DOHH2 (cell line): ENCODE data around the gene PPP5C.

ENCODE experiments used
- H3F3A ChIP-seq: fragments of 200-600 bp; sonication (generic), shearing (Covaris generic); 2 replicates; pipeline ENCODE4 v1.6.0; 2016; ENCODE audit warnings: antibody characterized with exemption, mild to moderate bottlenecking; ENCODE audit not compliant: control insufficient read depth, insufficient read depth
- H3K27ac ChIP-seq: fragments of 200-600 bp; sonication (generic); 2 replicates; pipeline ENCODE4 v1.5.1; 2014; ENCODE audit warnings: low read depth, mild to moderate bottlenecking, low read length, moderate library complexity
- H3K27me3 ChIP-seq: fragments of 200-600 bp; sonication (generic); 2 replicates; pipeline ENCODE4 v1.6.1; 2014; ENCODE audit warnings: mild to moderate bottlenecking, low read length, mixed read lengths; ENCODE audit not compliant: control insufficient read depth
- H3K36me3 ChIP-seq: fragments of 200-600 bp; sonication (generic); 2 replicates; pipeline ENCODE4 v1.6.1; 2014; ENCODE audit warnings: mild to moderate bottlenecking, low read length, moderate library complexity, mixed read lengths; ENCODE audit not compliant: control insufficient read depth
- H3K4me1 ChIP-seq: fragments of 200-600 bp; sonication (generic); 2 replicates; pipeline ENCODE4 v1.6.1; 2014; ENCODE audit warnings: mild to moderate bottlenecking, low read length, mixed read lengths; ENCODE audit not compliant: control insufficient read depth
- H3K4me2 ChIP-seq: fragments of 200-600 bp; sonication (generic); 2 replicates; pipeline ENCODE4 v1.6.0; 2014; ENCODE audit warnings: mild to moderate bottlenecking, low read length, moderate library complexity
- H3K4me3 ChIP-seq: fragments of 200-600 bp; sonication (generic); 2 replicates; pipeline ENCODE4 v1.5.1; 2014; ENCODE audit warnings: mild to moderate bottlenecking, low read length, mixed read lengths
- H3K79me2 ChIP-seq: fragments of 200-600 bp; sonication (generic); 2 replicates; pipeline ENCODE4 v1.6.1; 2014; ENCODE audit warnings: mild to moderate bottlenecking, low read length, mixed read lengths; ENCODE audit not compliant: control insufficient read depth
- H3K9me2 ChIP-seq: fragments of 200-600 bp; sonication (generic); replicated peaks from 2 replicates; pipeline ENCODE4 v1.6.1; 2014; ENCODE audit warnings: mild to moderate bottlenecking, low read length, mixed read lengths; ENCODE audit not compliant: control insufficient read depth
- H3K9me3 ChIP-seq: fragments of 200-600 bp; sonication (generic); 2 replicates; pipeline ENCODE4 v1.6.1; 2014; ENCODE audit warnings: antibody characterized with exemption, low read length, mixed read lengths; ENCODE audit not compliant: control insufficient read depth, insufficient read depth
- H4K20me1 ChIP-seq: fragments of 200-600 bp; sonication (generic); 2 replicates; pipeline ENCODE4 v1.6.0; 2014; ENCODE audit warnings: low read depth, mild to moderate bottlenecking, antibody characterized with exemption, low read length, moderate library complexity; ENCODE audit not compliant: control insufficient read depth, insufficient read depth
- CTCF ChIP-seq: fragments of 200-600 bp; sonication (generic); IDR thresholded peaks from one replicate; pipeline ENCODE4 v1.5.1; 2014; ENCODE audit warnings: antibody characterized with exemption, mild to moderate bottlenecking, low read depth, low read length; ENCODE audit not compliant: poor library complexity, severe bottlenecking
- EZH2phosphoT487 ChIP-seq: fragments of 200-600 bp; sonication (generic); IDR thresholded peaks from 2 replicates; pipeline ENCODE4 v1.6.1; 2017; ENCODE audit warnings: borderline replicate concordance, mild to moderate bottlenecking, antibody characterized with exemption, low read length, moderate library complexity, mixed read lengths

PPP5C gene

DNA sequence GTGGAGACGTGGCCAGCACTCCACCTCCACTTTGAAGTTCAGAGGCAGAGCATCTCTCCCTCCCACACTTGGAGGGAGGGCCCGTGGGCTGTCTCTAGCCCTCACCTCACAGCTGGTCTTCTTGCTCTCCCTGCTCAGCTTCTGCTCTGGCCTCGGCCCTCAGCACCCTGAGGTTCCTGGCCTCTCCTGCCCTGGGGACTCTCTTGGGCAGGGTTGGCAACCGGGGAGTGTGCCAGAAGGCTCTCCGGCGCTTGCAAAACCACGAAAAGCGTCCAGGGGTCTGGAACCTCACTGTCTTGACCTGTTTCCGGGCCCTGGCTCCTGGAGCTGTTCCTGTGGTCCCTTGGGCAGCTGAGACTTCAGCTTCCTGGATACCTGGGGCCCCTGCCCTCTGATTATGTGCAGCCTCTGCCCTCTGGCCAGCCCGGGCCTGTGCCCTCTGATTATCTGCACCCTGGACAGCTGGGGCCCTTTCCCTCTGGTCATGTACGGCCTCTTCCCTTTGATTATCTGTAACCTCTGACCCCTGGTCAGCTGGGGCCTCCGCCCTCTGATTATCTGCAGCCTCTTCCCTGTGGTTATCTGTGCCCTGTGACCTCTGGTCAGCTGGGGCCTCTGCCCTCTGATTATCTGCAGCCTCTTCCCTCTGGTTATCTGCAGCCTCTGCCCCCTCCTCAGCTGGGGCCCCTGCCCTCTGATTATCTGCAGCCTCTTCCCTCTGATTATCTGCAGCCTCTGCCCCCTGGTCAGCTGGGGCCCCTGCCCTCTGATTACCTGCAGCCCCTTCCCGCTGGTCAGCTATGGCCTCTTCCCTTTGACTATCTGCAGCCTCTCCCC, 64.4 kb downstream of the PPP5C start:
- Histone ChIP-seq H3K4me1 (peaks cover 5% of the 10 kb centered on the region), H3K4me3 (no peak overlapping the region), H3K27me3 (0 out of 2 replicates have a peak, but pooled peaks cover 2% of the 10 kb centered on the region), H3K36me3 (no peaks in the 10 kb centered on the region), H4K20me1 (no peaks in the 10 kb centered on the region), H3K4me2 (no peak overlapping the region), H3F3A (no peaks in the 10 kb centered on the region), H3K9me3 (no peaks in the 10 kb centered on the region), H3K79me2 (no peaks in the 10 kb centered on the region), H3K27ac (no peak overlapping the region), H3K9me2 (no peaks in the 10 kb centered on the region)
- TF ChIP-seq CTCF: no peak
- no peak for TF ChIP-seq EZH2phosphoT487

DNA sequence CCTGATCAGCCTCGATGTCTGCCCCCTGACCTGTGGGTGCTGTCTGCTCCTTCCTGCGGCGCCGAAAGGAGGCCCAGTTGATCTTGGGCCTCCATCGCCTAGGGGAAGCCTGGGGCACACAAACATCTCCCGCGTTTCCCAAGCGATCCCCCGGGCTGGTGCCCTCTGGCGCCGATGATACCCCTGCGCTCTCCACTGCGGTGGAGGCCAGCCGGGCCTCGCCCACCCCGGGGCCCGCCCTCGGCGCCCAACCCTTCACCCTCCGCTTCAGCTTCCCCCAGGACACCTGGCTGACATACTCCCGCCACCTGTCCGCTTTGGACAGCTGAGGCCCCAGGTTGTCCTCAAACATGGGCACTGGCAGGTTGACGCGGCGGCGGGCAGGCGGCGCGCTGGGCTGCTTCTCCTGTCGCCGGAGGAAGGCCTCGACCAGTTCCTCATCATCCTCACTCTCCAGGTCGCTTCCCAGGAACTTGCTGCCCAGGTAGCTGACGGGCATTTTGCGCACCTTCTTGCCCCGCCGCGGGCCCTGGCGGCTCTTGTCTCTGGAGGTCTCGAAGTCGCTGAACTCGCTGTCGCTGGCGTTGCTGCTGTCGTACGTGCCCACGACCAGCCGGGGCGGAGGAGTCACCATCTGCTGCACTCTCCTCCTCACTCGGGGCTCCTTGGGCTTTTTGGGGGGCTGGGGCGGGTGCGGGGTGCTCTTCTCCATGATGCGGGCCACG, 65.2 kb downstream of the PPP5C start:
- H3K4me3 ChIP-seq: no peak overlapping the region

DNA sequence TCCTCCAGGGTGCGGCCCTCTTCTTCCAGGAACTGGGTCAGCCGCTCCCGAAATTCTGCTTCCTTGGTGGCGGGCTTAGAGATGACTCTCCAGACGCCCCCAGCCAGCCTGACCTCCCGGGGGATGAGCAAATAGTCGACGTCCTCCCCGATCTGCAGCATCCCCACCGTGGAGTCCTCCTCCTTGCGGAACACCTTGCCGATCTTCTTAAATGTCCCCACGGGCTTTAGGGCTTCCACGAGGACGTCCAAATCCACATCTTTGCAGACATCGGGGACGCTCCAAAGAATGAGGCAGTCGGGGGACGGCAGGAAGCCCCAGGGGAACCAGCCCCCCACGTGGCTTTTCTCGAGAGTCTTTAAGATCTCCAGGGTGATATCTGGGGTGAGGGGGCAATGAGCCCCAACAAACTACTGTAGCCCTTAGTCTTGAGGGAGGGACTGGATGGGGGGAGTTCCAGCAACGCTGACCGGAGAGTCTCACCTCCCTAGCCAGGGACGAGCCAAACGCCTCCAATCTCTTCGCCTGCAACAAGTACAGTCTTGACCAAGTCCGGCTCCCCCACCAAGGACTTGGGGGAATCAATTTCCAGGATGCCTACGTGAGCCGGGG, 65.9 kb downstream of the PPP5C start:
- Histone ChIP-seq H3K79me2 (no peaks in the 10 kb centered on the region), H3K9me2 (no peaks in the 10 kb centered on the region), H4K20me1 (no peaks in the 10 kb centered on the region), H3K4me3 (no peak overlapping the region), H3K9me3 (no peaks in the 10 kb centered on the region), H3K4me1 (peaks cover 20% of the 10 kb centered on the region), H3K36me3 (no peaks in the 10 kb centered on the region), H3F3A (no peaks in the 10 kb centered on the region), H3K27ac (no peak overlapping the region), H3K27me3 (0 out of 2 replicates have a peak, but pooled peaks cover 1% of the 10 kb centered on the region), H3K4me2 (no peak overlapping the region)
- TF ChIP-seq EZH2phosphoT487: no peak
- TF ChIP-seq CTCF: no peak

More for the DNA sequence above, 65.2 kb downstream of the PPP5C start:
- no peaks in the 10 kb centered on the region for H3F3A ChIP-seq
- TF ChIP-seq EZH2phosphoT487 (no peak), CTCF (no peak)
- H3K36me3 ChIP-seq: no peaks in the 10 kb centered on the region
- H3K4me2 ChIP-seq: no peak overlapping the region
- peaks cover 13% of the 10 kb centered on the region for H3K4me1 ChIP-seq
- no peak overlapping the region for H3K27ac ChIP-seq
- H4K20me1 ChIP-seq: no peaks in the 10 kb centered on the region
- 0 out of 2 replicates have a peak, but pooled peaks cover 2% of the 10 kb centered on the region for H3K27me3 ChIP-seq
- H3K79me2 ChIP-seq: no peaks in the 10 kb centered on the region
- H3K9me2 ChIP-seq: no peaks in the 10 kb centered on the region
- H3K9me3 ChIP-seq: no peaks in the 10 kb centered on the region
